HEK293 (cell line): Measurements from ENCODE around the gene ZBTB39.

Source experiments
- SETDB1 ChIP-seq: IDR thresholded peaks from one replicate; pipeline ENCODE4 v1.6.1; 2017; ENCODE audit warnings: mild to moderate bottlenecking, low read length, moderate library complexity, mixed read lengths; ENCODE audit not compliant: insufficient read length
- ZNF274 ChIP-seq, 2 experiments: fragments of 200-500 bp in 1 of 2; fragments of 450-650 bp in 1 of 2; sonication (Bioruptor generic) in 1 of 2; formaldehyde crosslinking in 1 of 2; IDR thresholded peaks; 2 replicates each; pipeline versions ENCODE4 v1.5.1 to v1.6.1; 2014 to 2016; ENCODE audit warnings: borderline replicate concordance in 1 of 2, inconsistent platforms in 1 of 2, low read length in 1 of 2, missing biosample characterization in 1 of 2, missing genetic modification characterization in 1 of 2
- ZNF501 ChIP-seq: fragments of 450-650 bp; formaldehyde crosslinking; IDR thresholded peaks from 2 replicates; pipeline ENCODE4 v1.5.1; 2016; ENCODE audit warnings: missing biosample characterization, missing genetic modification characterization
- TF ChIP-seq, protein P1 (sequence below): fragments of 450-650 bp; formaldehyde crosslinking; IDR thresholded peaks from 2 replicates; pipeline ENCODE4 v1.5.1; 2016; ENCODE audit warnings: missing biosample characterization, missing genetic modification characterization

DNA sequence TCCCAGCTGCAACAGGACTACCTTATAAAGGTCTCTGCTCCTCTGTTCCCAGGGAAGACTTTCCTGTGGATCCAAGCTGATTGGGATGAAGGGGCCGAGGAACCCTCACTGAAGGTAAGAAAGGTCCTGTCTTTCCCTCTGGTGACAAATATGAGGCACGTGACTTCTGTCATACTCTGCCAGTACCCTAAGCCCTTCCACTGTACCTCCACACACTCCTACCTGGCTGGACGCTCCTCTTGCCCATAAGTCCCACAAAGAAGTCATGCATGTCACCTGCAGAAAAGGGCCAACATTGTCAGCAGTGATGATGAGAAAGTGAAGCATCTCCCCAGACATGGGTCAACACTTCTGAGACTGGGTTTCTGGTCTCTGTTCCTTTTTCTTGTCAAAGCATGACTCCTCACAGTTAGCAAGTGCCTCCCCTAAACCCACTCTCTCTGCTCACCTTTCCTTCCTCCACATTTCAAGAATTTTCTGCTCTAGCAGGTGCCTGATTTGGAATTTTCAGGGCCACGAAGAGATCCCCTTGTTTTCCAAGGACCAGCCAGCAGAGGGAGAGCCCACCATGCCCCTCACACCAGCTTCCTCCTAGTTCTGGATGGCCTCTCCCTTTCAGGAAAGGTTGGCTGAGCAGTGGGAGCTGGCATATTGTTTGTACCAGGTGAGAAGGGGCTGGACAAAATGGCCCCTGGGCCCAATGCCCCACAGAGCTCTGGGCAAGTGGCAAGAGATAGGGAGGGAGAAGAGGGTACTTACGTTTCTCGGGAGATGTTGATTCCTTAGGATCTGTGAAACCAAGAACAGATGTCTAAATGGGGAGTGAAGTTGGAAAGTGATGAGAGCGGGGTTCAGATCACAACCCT, 6.5 kb upstream of the ZBTB39 start:
- TF ChIP-seq, protein P1, sequence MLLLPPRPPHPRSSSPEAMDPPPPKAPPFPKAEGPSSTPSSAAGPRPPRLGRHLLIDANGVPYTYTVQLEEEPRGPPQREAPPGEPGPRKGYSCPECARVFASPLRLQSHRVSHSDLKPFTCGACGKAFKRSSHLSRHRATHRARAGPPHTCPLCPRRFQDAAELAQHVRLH: no peak
- no peak for TF ChIP-seq ZNF501 (tag by site-specific recombination)
- no peak for TF ChIP-seq SETDB1
- TF ChIP-seq ZNF274 (IDR thresholded peaks at IDR 0.05; ENCODE audit: low read length): no peak
- TF ChIP-seq ZNF274 (tag by site-specific recombination; IDR thresholded peaks at IDR 0.05; ENCODE audit: borderline replicate concordance): no peak
